Measurements from ENCODE around the gene GLI3. TPM values are rescaled to one million over a fixed set of nuclear protein-coding genes. Genes with fewer than 3 reads are reported as not detected.

The GLI3 gene
- total RNA-seq, 4 donors from 2014 or later: 3.0 to 9.0 (median 4.2) TPM

- no peaks in the 10 kb centered on the region for H3K9me3 ChIP-seq
- H3K27me3 ChIP-seq: no peaks in the 10 kb centered on the region
- H3K4me3 ChIP-seq: no peak overlapping the region
- peaks cover 0 to 4% (median 0%) of the 10 kb centered on the region in 3 donors for H3K36me3 ChIP-seq
- peaks cover 0 to 6% (median 0%) of the 10 kb centered on the region in 3 donors for H3K4me1 ChIP-seq
- 81 to 86% methylated on average over 2 of the region's 2 CpGs for WGBS, 2 donors
- H3K27ac ChIP-seq: no peak overlapping the region
- no peak for DNase-seq
- TF ChIP-seq CTCF (IDR thresholded peaks at IDR 0.05) (peak in 2 of 6 experiments; percentile 5 to 25), POLR2A (IDR thresholded peaks at IDR 0.05) (no peak)
- intact Hi-C loops (cut with DNase I): no loop called here
Measured at GRCh38 chr7:42128703-42129102, 108.3 kb downstream of the GLI3 start.

- Histone ChIP-seq H3K4me3 (no peak overlapping the region), H3K27me3 (no peaks in the 10 kb centered on the region), H3K9me3 (no peaks in the 10 kb centered on the region), H3K36me3 (peaks cover 0 to 4% (median 0%) of the 10 kb centered on the region in 3 donors), H3K4me1 (no peaks in the 10 kb centered on the region), H3K27ac (no peak overlapping the region)
- DNase-seq: no peak
- TF ChIP-seq POLR2A (IDR thresholded peaks at IDR 0.05) (no peak), CTCF (IDR thresholded peaks at IDR 0.05) (no peak)
- intact Hi-C loops (cut with DNase I): no loop called here
Measured at GRCh38 chr7:42127232-42127622, 109.8 kb downstream of the GLI3 start.

- Histone ChIP-seq H3K4me3 (no peak overlapping the region), H3K27me3 (no peaks in the 10 kb centered on the region), H3K36me3 (peaks cover 0 to 4% (median 0%) of the 10 kb centered on the region in 3 donors), H3K9me3 (no peaks in the 10 kb centered on the region), H3K4me1 (no peaks in the 10 kb centered on the region), H3K27ac (no peak overlapping the region)
- intact Hi-C loops (cut with DNase I): no loop called here
- TF ChIP-seq POLR2A (IDR thresholded peaks at IDR 0.05) (no peak), CTCF (IDR thresholded peaks at IDR 0.05) (no peak)
- DNase-seq: no peak
- 84 to 93% methylated on average over 5 to 6 of the region's 6 CpGs for whole genome bisulfite sequencing, 2 donors
Measured at GRCh38 chr7:42126475-42127231, 110.4 kb downstream of the GLI3 start.

GRCh38 chr7:42125321-42125720 is 111.7 kb downstream of the GLI3 start:
- TF ChIP-seq CTCF (IDR thresholded peaks at IDR 0.05) (no peak), POLR2A (IDR thresholded peaks at IDR 0.05) (no peak)
- Histone ChIP-seq H3K36me3 (peaks cover 0 to 4% (median 0%) of the 10 kb centered on the region in 3 donors), H3K9me3 (no peaks in the 10 kb centered on the region), H3K4me3 (no peak overlapping the region), H3K4me1 (no peaks in the 10 kb centered on the region), H3K27me3 (no peaks in the 10 kb centered on the region), H3K27ac (no peak overlapping the region)
- intact Hi-C loops (cut with DNase I): no loop called here
- 79 to 83% methylated on average over 7 to 8 of the region's 8 CpGs for WGBS, 2 donors
- no peak for DNase-seq

- no peaks in the 10 kb centered on the region for H3K9me3 ChIP-seq
- no peaks in the 10 kb centered on the region for H3K4me1 ChIP-seq
- intact Hi-C loops (cut with DNase I): no loop called here
- WGBS, 2 donors: 79 to 87% methylated on average over 6 of the region's 6 CpGs
- no peak overlapping the region for H3K27ac ChIP-seq
- no peak for DNase-seq
- H3K27me3 ChIP-seq: no peaks in the 10 kb centered on the region
- no peak overlapping the region for H3K4me3 ChIP-seq
- TF ChIP-seq POLR2A (IDR thresholded peaks at IDR 0.05): no peak
- no peaks in the 10 kb centered on the region for H3K36me3 ChIP-seq
Measured at GRCh38 chr7:42123716-42124115, 113.3 kb downstream of the GLI3 start.
